ENCODE results near the gene ALPG.
A peak's percentile ranks its signal among the peaks of the same experiment; 100 is the strongest.
"Not testable (repeated sequence)": the region's sequence is repeated elsewhere in the genome, so short reads cannot be mapped to it uniquely, and the experiment has no call there.

ALPG gene

GRCh38 chr2:232420463-232421188 is 14.0 kb downstream of the ALPG start:
- peak; percentile 61 for DNase-seq

GRCh38 chr2:232421189-232421785 is 14.6 kb downstream of the ALPG start:
- no peak for DNase-seq

GRCh38 chr2:232422051-232422450 is 15.4 kb downstream of the ALPG start:
- no peak for DNase-seq

- not testable (repeated sequence) for DNase-seq
Observed at GRCh38 chr2:232422996-232423395, 16.4 kb downstream of the ALPG start.

GRCh38 chr2:232423407-232423806 is 16.8 kb downstream of the ALPG start:
- DNase-seq: not testable (repeated sequence)

GRCh38 chr2:232431705-232432590 is 25.3 kb downstream of the ALPG start:
- DNase-seq: no peak

GRCh38 chr2:232432598-232433184 is 26.0 kb downstream of the ALPG start:
- no peak for DNase-seq

GRCh38 chr2:232433622-232434021 is 27.0 kb downstream of the ALPG start:
- not testable (repeated sequence) for DNase-seq

GRCh38 chr2:232434091-232434490 is 27.4 kb downstream of the ALPG start:
- no peak for DNase-seq

GRCh38 chr2:232434563-232435374 is 28.1 kb downstream of the ALPG start:
- DNase-seq: no peak

- no peak for DNase-seq
Observed at GRCh38 chr2:232435375-232435648, 28.7 kb downstream of the ALPG start.

- no peak for DNase-seq
Observed at GRCh38 chr2:232435805-232436204, 29.2 kb downstream of the ALPG start.

GRCh38 chr2:232436381-232437194 is 29.9 kb downstream of the ALPG start:
- no peak for DNase-seq

- no peak for DNase-seq
Observed at GRCh38 chr2:232437195-232437571, 30.5 kb downstream of the ALPG start.

- DNase-seq: no peak
Observed at GRCh38 chr2:232438091-232438490, 31.4 kb downstream of the ALPG start.

- no peak for DNase-seq
Observed at GRCh38 chr2:232438951-232439757, 32.5 kb downstream of the ALPG start.

- no peak for DNase-seq
Observed at GRCh38 chr2:232439758-232440135, 33.1 kb downstream of the ALPG start.

- DNase-seq: peak; percentile 44
Observed at GRCh38 chr2:232440220-232441018, 33.8 kb downstream of the ALPG start.

- DNase-seq: no peak
Observed at GRCh38 chr2:232441147-232441651, 34.6 kb downstream of the ALPG start.

GRCh38 chr2:232441922-232442321 is 35.3 kb downstream of the ALPG start:
- not testable (repeated sequence) for DNase-seq

Measured in NCI-H2029 (cell line).